HG03521 (cell line): ENCODE data around the gene SYNGR3.
"Not testable (repeated sequence)": the region's sequence is repeated elsewhere in the genome, so short reads cannot be mapped to it uniquely, and the experiment has no call there.

Experiments
- ATAC-seq: cut with Tn5 transposase; IDR thresholded peaks from one replicate; pipeline ENCODE4 v1.9.1; 2021; ENCODE audit warnings: mild to moderate bottlenecking, moderate library complexity; ENCODE audit not compliant: unreplicated experiment

Gene SYNGR3

DNA sequence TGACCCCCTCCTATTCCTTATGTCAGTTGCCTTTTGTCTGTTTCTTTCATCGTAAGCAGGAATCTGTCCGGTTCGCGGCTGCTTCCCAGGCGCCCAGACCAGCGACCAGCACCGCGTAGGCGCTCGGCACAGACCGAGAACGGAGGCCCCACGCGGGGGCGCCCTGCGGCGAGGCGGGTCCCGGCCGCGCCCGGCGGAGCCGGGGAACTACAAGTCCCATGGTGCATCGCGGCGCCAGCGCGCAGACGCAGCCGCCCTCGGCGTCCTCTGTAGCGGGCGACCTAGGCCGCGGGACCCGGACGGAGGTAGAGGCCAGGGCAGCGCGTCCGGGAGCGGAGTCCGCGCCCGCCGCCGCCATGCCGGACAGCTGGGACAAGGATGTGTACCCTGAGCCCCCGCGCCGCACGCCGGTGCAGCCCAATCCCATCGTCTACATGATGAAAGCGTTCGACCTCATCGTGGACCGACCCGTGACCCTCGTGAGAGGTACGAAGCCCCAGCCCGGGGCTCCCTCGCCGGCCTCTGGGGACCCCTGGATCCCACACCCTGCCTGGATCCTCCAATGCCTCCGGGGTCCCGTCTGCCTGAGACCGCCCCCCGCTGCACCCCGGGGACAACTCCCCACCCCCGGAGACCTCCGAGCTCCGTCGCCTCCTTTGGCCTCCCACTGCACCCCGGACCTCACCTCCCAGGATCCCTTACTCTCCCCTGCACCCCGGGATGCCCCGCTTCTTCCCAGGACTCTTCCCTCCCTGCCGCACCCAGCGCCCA, 30.3 kb upstream of the SYNGR3 start, which contains the start of gene NDUFB10:
TSS of gene NDUFB10 (plus strand) at position 270 of the 771 bp plus-strand sequence. CDS start at position 357, 87 bp downstream.
- ATAC-seq = peak; percentile 72

DNA sequence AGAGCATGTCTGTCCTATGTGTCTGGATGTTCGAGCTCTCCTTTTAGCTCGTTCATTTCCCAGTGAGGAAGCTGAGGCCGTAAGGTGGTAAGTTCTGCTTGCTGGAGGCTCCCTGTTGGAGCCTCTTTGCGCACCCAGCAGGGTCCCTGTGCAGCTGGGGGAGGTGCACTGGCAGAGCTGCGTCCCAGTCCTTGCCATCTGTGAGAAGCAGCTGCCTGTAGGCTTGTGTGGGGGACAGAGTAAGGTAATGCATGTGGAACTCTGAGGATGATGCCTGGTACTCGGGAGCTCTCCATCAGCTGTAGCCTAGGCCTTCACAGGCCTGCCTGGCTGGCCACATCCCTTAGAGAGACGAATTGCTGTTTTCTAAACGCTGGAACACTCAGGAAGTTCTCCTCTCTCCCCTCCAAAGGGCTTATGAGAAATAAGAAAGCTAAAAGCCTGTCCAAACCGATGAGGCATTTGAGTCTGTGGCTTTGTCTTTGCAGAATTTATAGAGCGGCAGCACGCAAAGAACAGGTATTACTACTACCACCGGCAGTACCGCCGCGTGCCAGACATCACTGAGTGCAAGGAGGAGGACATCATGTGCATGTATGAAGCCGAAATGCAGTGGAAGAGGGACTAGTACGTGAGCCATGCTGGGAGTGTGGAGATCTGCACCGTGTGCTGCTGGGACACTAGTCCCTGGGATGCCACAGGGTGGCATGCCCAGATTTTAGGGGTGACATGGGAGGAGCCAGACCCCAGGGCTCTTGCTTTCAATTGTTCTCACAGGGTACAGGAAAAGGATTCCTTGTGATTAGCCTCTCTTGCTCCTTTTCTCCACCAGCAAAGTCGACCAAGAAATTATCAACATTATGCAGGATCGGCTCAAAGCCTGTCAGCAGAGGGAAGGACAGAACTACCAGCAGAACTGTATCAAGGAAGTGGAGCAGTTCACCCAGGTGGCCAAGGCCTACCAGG, 28.8 kb upstream of the SYNGR3 start:
- ATAC-seq = no peak

GRCh38 chr16:1961651-1962067, 28.1 kb upstream of the SYNGR3 start:
- no peak for ATAC-seq

GRCh38 chr16:1962161-1963153, 27.3 kb upstream of the SYNGR3 start:
- not testable (repeated sequence) for ATAC-seq

DNA sequence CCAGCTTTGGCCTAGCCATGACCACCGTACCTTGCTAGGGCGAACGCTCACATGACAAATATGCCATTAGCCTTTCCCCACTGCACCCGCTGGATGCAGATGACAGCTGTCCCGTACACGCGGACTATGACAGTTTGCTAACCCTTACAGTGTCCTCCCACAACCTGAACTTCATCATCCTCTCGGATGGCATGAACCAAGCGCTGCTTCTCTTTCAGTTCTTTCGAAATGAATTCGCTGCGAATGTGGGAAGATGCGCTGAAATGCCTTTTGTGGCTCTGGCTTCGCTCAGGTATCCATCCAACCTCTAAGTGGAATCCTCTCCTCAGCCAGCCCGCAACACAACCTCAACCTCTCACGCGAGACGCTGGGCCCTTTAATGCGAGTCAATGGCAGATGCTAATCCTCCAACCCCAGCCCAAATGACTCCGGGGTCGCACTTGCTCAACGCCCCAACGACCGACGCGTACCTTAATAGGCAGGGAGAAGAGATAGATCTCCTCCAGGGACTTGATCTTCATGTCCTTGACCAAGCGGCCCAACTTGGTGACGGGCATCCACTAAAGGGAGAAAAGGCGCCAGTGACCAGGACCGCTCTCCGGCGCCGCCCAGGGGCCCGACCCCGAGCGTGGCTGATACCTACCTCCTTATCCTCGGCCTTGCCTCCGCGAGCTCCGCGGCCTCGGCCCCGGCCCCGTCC, 25.8 kb upstream of the SYNGR3 start:
- ATAC-seq = peak; percentile 3

- ATAC-seq = peak; percentile 84
Measured at GRCh38 chr16:1964506-1965395, 25.0 kb upstream of the SYNGR3 start, which contains the start of gene RPS2. Gene RPS2 (minus strand): TSS chr16:1964826. CDS start chr16:1964625, 201 bp downstream.

DNA sequence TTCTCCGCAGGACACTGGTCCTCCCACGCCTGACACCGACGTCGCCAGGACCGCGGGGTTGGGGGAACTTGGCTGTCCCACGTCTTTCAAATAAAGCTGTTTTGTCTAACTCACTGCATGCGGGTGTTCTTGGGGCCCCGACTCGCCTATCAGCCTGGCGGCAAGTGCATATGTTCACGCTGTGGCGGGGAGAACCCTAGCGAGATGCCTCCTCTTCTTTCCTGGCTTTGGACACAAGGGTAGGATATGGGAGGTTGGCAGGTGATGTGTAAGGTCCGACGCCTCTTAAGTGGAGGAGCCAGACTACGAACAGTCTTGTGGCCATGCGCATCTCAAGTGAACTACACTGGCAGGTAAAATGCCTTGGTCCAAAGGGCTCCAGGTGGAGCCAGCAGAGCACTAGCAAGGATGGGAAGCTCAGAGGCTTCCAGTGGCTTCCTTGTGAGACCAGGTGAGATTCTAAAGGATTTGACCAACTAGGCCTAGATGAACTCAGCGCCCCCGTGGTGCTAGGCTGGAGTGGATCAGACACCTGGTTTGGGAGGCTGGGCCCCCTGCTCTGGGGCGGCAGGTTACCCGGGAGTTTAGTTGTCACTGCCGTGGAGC, 24.3 kb upstream of the SYNGR3 start:
- no peak for ATAC-seq

DNA sequence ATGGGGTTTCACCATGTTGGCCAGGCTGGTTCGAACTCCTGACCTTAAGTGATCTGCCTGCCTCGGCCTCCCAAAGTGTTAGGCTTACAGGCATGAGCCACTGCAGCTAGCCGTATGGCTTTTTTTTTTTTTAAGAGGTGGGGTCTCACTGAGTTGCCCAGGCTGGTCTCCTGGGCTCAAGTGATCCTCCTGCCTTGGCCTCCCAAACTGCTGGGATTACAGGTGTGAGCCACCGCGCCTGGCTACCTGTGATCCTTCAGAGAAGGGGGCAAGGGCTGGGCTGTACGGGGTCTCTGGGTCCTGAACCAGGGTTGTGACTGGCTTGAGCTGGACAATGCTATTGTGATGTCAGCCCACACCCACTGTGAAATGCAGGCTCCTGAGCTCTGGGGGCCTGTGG, 23.3 kb upstream of the SYNGR3 start, which contains the start of gene RNF151:
TSS of gene RNF151 (plus strand) at position 397 of the 400 bp plus-strand sequence. CDS start 26 bp downstream, outside the sequence.
- ATAC-seq = no peak

DNA sequence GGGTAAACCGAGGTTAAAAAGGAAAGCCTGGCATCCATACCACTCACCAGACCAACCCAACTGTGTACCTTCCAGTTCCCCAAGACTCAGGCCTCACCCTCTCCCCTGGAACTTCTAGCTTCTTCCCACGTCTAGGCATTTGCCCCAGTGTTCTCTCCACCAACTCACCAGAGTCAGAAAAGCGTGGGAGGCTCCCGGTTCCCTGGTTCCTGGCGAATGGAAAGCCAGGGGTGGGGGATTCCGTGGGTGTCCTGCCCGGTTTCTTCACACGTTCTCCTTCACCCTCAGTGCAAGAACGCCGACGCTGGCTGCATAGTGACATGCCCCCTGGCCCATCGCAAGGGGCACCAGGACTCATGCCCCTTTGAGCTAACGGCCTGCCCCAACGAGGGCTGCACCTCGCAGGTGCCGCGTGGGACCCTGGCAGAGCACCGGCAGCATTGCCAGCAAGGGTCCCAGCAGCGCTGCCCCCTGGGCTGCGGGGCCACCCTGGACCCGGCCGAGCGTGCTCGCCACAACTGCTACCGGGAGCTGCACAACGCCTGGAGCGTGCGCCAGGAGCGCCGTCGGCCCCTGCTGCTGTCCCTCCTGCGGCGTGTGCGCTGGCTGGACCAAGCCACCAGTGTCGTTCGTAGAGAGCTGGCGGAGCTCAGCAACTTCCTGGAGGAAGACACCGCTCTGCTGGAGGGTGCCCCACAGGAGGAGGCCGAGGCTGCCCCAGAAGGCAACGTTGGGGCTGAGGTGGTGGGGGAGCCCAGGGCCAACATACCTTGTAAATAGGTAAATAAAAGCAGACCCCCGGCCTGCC, 21.4 kb upstream of the SYNGR3 start:
- no peak for ATAC-seq

DNA sequence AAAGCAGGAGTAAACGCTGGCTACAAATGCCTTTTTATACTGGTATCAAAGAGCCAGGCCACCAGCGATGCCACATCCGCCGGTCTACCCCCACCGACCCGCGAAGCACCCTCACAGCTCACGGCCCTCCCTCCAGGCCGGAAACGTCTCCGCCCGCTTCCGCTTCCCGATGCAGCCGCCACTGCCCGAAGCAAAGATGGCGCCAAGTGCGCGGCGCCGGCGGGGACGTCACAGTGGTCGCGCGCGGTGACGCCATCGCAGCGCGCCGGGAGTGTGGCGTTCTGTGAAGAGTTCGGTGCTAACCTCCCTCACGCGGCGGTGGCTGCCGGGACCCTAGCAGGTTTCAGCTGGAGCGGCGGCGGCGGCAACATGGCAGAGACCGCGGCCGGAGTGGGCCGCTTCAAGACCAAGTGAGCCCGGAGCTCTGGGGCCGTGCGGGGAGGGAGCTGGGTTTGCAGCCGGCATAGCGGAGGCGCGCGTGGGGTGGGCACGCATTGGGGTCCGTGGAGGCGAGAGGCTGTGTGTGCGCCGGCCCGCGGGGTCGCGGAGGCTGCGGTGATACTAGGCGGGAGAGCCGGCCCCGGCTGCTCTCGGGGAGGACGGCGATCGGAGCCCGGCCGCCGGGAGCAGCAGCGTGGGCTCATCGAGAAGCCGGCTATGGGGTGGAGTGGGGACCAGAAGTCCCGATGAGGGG, 17.8 kb upstream of the SYNGR3 start, which contains the start of gene TBL3:
TSS of gene TBL3 (plus strand) at position 258 of the 694 bp plus-strand sequence. CDS start at position 370, 112 bp downstream.
- ATAC-seq = peak; percentile 88

GRCh38 chr16:1972490-1972877, 17.3 kb upstream of the SYNGR3 start:
- peak; percentile 4 for ATAC-seq

GRCh38 chr16:1973461-1974156, 16.2 kb upstream of the SYNGR3 start:
- ATAC-seq = no peak

DNA sequence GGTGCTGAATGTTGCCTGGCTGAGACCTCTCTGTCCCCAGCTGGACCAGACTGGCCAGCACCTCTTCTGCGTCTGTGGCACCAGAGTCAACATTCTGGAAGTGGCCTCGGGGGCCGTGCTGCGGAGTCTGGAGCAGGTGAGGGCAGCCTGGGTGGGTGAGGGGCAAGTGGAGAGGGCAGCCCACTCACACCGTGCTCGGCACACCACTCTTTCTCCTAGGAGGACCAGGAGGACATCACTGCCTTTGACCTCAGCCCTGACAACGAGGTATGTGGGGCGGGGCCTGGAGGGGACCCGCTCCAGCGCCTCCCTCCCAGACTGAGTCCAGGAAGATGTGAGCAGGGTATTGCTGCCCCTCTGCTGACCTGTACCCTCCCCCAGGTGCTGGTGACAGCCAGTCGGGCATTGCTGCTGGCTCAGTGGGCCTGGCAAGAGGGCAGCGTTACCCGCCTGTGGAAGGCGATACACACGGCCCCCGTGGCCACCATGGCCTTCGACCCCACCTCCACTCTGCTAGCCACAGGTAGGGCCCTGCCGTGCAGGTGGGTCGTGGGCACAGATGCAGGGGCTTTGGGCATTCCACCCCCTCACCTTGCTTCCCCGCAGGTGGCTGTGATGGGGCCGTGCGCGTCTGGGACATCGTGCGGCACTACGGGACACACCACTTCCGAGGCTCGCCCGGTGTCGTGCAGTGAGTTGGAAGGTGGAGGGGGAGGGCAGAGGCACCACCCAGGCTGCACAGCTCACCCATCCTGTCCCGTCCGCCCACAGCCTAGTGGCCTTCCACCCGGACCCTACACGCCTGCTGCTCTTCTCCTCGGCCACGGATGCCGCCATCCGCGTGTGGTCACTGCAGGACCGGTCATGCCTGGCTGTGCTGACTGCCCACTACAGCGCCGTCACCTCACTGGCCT, 15.4 kb upstream of the SYNGR3 start:
- ATAC-seq = no peak

- ATAC-seq = no peak
Measured at GRCh38 chr16:1975432-1976215, 14.1 kb upstream of the SYNGR3 start.
